HG03139 (cell line): ENCODE data around the gene CNKSR1.

Experiments
- ATAC-seq: cut with Tn5 transposase; IDR thresholded peaks from one replicate; pipeline ENCODE4 v1.9.1; 2021; ENCODE audit not compliant: unreplicated experiment

Gene CNKSR1

GRCh38 chr1:26182383-26182696 lies 5.0 kb downstream of the CNKSR1 start:
- no peak for ATAC-seq

- no peak for ATAC-seq
Measured at GRCh38 chr1:26184086-26184485, 6.8 kb downstream of the CNKSR1 start.

GRCh38 chr1:26184883-26185282 lies 7.6 kb downstream of the CNKSR1 start:
- ATAC-seq = no peak

GRCh38 chr1:26187882-26188281 lies 10.6 kb downstream of the CNKSR1 start:
- no peak for ATAC-seq

GRCh38 chr1:26188477-26188876 lies 11.2 kb downstream of the CNKSR1 start:
- no peak for ATAC-seq

- ATAC-seq = no peak
Measured at GRCh38 chr1:26189331-26189730, 12.0 kb downstream of the CNKSR1 start.

- no peak for ATAC-seq
Measured at GRCh38 chr1:26189751-26190275, 12.5 kb downstream of the CNKSR1 start.

- no peak for ATAC-seq
Measured at GRCh38 chr1:26190373-26190987, 13.2 kb downstream of the CNKSR1 start, which contains the start of gene CATSPER4. CATSPER4 (plus strand) TSS chr1:26190602; CDS start chr1:26190628, 26 bp downstream.

GRCh38 chr1:26191739-26192138 lies 14.4 kb downstream of the CNKSR1 start:
- no peak for ATAC-seq

- ATAC-seq = no peak
Measured at GRCh38 chr1:26195805-26196204, 18.5 kb downstream of the CNKSR1 start.

- no peak for ATAC-seq
Measured at GRCh38 chr1:26197301-26197700, 20.0 kb downstream of the CNKSR1 start.

GRCh38 chr1:26197813-26198212 lies 20.5 kb downstream of the CNKSR1 start:
- no peak for ATAC-seq

- ATAC-seq = no peak
Measured at GRCh38 chr1:26200413-26200812, 23.1 kb downstream of the CNKSR1 start.

GRCh38 chr1:26203642-26204318 lies 26.5 kb downstream of the CNKSR1 start:
- ATAC-seq = no peak

GRCh38 chr1:26210147-26210870 lies 33.0 kb downstream of the CNKSR1 start:
- no peak for ATAC-seq

- ATAC-seq = no peak
Measured at GRCh38 chr1:26212726-26213125, 35.4 kb downstream of the CNKSR1 start.

GRCh38 chr1:26213335-26213905 lies 36.1 kb downstream of the CNKSR1 start:
- no peak for ATAC-seq

- no peak for ATAC-seq
Measured at GRCh38 chr1:26215246-26215645, 38.0 kb downstream of the CNKSR1 start.

- ATAC-seq = no peak
Measured at GRCh38 chr1:26218906-26219494, 41.7 kb downstream of the CNKSR1 start.

GRCh38 chr1:26220199-26220912 lies 43.1 kb downstream of the CNKSR1 start:
- no peak for ATAC-seq

- no peak for ATAC-seq
Measured at GRCh38 chr1:26221094-26221493, 43.8 kb downstream of the CNKSR1 start.
